Glomerular endothelial cell (primary cell): ENCODE measurements around the gene GRIK3. TPM values are rescaled to one million over a fixed set of nuclear protein-coding genes. Genes with fewer than 3 reads are reported as not detected.

Experiments
- DNase-seq: peaks from one replicate; pipeline ENCODE4 v3.0.0-alpha.2; 2011; ENCODE audit warnings: low read depth, low spot score; ENCODE audit errors: extremely low read depth
- total RNA-seq: library from RNA; depleted of rRNA; stranded (reverse); fragments of >200 nt; gene quantifications from 2 replicates; pipeline ENCODE4 v1.2.3, GENCODE V29; 2015

Gene GRIK3
- total RNA-seq, 1 donor from 2014 or later, result not detected

- DNase-seq, result no peak
Observed at GRCh38 chr1:36796106-36796590, 238.2 kb downstream of the GRIK3 start.

- DNase-seq, result no peak
Observed at GRCh38 chr1:36794460-36794859, 239.9 kb downstream of the GRIK3 start.

GRCh38 chr1:36793452-36793851 lies 240.9 kb downstream of the GRIK3 start:
- no peak for DNase-seq

DNA sequence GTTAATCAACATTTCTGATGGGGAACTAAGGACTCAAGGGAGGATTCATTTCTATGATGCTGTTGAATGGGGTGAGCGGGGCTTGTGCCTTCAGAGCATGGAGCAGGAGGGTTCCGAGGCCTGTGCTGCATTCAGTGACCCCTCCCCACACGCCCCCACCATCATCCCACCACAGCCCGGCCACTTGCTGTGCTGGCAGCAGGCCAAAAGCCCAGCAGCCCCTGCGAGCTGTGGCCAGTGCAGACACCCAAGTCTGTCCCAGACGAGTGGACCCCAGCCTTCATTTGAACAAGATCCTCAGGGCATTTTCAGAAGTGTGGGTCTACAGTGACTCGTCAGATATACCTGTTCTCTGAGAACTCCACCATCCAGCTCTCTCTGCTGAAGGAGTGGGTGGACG lies 242.0 kb downstream of the GRIK3 start:
- DNase-seq, result no peak

DNA sequence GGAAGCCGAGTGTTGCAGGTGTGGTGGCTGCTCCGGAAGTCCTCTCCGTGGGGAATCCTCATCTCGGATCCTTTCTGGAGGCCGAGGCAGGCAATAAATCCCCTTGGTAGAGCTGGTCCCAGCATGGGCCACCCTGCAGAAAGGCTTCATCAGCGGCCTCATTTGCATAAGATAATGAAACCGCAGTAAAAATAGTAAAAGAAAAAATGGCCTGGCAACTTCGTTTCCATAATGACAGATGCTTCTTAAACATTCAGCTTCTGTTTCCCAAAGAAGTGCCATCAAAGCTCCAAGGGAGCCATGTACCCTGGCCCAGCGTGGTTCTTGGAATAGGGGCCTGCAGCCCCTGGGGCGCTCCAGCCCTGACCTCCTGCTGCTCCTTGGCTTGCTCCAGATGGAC lies 244.1 kb downstream of the GRIK3 start:
- no peak for DNase-seq

- no peak for DNase-seq
Observed at GRCh38 chr1:36789535-36789934, 244.8 kb downstream of the GRIK3 start.

- DNase-seq, result no peak
Observed at GRCh38 chr1:36787312-36787913, 246.9 kb downstream of the GRIK3 start.

DNA sequence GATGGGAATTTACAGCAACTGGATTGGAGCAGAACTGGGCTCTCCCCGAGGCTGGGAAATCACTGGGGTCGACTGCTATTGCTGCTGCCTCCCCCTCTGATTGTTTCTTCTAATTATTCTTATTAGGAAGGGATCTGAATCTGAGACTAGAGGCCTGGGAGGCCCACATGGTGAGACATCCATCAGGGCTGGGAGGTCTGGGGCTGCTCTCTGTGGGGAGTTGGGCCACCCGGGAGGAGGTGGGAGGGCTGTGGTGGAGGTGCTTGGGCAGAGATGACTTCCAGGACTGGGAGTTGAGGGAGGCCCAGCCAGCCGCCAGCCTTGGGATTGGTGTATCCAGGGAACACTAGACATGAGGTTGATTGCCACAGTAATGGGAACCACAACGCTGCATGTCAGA lies 247.9 kb downstream of the GRIK3 start:
- DNase-seq, result no peak

- DNase-seq, result no peak
Observed at GRCh38 chr1:36784147-36784859, 250.0 kb downstream of the GRIK3 start.

- no peak for DNase-seq
Observed at GRCh38 chr1:36783475-36783874, 250.8 kb downstream of the GRIK3 start.

DNA sequence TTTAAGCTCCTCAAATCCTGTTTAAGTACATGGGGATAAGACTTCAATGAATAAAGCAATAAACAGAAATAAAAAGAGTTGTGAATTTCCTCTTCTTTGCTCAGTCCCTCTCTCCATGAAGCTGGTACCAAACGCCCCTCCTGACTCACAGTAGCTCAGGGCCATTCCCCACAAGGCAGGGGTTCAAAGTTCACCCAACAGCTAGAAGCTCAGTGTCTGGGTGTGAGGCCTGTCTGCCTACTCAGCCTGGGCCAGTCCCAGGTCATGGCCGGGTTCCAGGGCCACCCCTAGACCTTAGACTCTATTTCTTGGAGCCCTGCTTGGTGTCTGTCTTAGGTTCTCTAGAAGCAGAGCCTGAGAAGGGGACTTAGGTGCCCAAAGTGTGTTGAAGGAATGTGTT lies 251.5 kb downstream of the GRIK3 start:
- DNase-seq, result no peak

DNA sequence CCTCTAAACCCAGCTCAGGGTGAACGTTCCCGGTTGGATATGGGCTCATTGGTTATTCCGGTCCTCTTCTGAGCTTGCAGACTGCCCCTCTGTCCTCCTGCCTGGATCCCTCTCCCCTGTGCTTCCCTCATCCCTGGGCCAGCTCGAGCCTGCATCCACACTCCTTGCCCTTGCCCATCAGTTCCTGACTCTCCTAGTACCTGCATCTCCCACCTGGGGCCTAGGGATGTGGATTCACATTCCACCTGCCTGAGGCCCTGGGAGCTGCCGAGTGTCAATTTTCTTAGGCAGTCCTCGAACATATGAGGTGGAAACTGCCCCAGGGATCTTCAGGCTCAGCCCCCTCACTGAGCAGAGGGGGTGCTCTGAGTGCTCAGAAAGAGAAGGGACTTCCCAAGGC lies 252.2 kb downstream of the GRIK3 start:
- no peak for DNase-seq

GRCh38 chr1:36781098-36781497 lies 253.2 kb downstream of the GRIK3 start:
- no peak for DNase-seq

DNA sequence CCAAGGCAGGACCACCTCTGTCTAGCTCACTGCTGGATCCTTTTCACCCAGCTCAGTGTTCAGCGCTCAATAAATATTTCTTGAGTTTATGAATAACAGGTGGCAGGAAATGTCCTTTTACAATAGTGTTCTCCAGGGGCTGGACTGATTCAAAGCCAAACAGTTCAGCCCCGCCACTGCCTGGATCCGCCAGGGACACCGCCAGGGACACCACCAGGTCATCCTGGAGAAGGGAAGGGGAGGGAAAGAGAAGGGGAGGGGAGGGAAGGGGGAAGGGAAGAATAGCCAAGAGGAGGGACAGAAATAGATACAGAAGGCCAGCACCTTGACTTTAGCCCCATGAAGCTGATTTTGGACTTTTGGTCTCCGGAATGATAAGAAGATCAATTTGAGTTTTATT lies 255.6 kb downstream of the GRIK3 start:
- DNase-seq, result no peak

DNA sequence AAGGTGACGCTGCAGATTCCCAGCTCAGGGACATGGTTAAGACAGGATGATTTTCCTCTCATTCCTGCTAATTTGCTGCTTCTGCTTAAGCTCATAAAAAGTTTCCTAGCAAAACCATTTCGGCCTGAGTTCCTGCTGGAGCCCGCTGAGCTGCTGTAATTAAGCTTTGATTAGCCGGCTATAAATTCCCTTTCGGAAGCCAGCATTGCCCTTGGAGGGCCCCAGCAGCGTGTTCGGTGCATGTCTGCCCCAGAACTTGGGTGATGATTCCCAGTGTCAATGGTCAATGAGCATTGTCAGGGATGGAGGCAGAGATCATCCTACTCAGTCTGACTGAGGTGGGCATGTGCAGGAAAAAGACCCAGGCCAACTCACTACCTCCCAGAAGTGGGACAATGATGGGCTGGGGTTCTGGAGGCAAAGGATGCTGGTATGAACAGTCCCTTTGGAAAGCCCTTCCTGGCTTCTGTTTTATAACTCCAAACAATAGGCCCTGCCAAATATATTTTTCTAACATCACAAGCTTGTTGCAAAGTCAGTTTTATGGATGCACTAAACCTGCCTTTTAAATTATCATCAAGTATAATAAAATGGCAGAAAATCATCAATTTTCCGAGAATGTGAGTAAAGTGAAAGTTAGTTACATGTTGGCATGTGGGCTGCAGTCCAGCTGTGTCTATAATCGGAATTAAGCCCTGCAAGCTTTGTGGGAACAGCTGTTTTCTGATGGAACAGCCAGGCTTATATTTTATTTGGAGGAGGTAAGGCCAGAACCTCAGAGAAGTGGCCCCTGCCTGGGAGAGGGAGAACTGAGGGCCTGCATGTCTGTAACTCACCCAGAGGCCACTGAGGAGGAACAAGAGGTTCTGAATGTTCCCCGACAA lies 257.1 kb downstream of the GRIK3 start:
- no peak for DNase-seq

- no peak for DNase-seq
Observed at GRCh38 chr1:36776256-36776655, 258.1 kb downstream of the GRIK3 start.

- no peak for DNase-seq
Observed at GRCh38 chr1:36775716-36776115, 258.6 kb downstream of the GRIK3 start.

- no peak for DNase-seq
Observed at GRCh38 chr1:36773827-36774541, 260.3 kb downstream of the GRIK3 start.

DNA sequence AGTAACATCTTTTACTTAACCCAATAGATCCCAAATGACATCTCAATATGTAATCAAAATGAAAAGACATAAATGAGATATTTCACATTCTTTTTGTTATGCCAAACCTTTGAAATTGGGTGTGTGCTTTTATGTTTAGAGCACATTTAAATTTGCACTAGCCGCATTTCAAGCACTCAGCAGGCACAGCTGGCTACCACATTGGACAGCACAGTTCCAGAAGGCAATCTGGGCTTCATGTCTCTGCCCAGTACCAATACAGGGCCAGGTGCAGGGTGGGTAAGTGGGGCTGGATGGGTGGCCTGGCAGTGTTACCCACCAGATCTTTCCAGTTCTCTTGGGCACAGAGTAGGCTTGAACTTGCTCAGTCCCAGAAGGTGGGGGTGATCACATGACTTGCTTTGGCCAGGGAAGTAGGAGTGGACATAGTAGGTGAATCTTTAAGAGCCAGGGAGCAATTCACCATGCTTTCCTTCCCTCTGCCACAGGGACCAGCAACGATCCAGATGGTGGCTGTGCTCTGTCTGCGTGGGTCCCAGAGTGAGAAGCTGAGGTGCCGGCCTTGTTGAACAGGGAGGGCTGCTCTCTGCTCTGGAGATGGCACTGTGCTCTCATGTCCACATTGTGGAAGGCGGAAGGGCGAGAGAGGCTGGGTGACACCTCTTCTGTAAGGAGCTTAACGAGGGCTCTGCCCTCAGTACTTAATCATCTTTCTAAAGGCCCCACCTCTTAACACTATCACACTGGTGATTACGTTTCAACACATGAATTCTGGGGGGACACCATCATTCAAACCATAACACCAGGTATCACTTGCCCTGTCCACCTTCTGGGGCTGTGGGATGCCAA lies 261.4 kb downstream of the GRIK3 start:
- no peak for DNase-seq

DNA sequence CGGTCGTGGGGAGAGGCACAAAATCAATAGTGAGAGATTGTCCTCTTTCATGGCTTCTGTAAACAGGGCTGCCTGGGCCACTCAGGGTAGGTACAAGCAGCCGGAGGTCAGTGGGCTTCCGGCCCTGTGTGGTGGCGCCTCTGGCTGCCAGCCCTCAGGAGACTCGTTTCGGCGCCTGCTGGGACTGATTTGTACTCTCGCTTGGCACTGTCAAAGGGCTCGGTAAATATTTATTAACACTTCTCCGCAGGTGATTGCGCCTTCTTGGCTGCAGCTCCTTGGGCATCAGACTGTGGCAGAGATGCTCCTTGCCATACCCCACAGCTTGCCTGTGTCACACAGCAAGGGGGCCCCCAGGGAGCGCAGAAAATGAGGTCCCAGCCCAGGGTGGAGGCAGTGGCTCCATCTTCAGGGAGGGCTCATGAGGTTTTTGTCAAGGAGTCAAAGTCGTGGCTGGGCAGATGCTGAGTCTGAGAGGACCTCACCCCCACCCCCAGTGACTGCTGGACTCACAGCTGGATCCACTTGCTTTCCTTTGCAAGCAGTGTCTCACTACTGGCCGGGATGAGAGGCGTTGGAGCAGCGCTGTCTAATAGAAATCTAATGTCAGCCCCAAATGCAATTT lies 262.5 kb downstream of the GRIK3 start:
- no peak for DNase-seq
